H9 (cell line): ENCODE results near the gene MMP10. TPM values are rescaled to one million over a fixed set of nuclear protein-coding genes. Genes with fewer than 3 reads are reported as not detected.

ENCODE experiments used
- DNase-seq: peaks from one replicate; pipeline ENCODE4 v3.0.0-alpha.2; 2017
- H2AFZ ChIP-seq: one replicate; pipeline ENCODE4 v1.6.1; 2013; ENCODE audit warnings: mild to moderate bottlenecking, low read length, control low read depth, moderate library complexity
- H2AK5ac ChIP-seq: 2 replicates; pipeline ENCODE4 v1.6.1; 2013; ENCODE audit warnings: low read length, control low read depth, mixed read lengths; ENCODE audit not compliant: insufficient read length
- H2BK120ac ChIP-seq: one replicate; pipeline ENCODE4 v1.6.1; 2013; ENCODE audit warnings: low read depth, mild to moderate bottlenecking, low read length, control low read depth, inconsistent platforms; ENCODE audit not compliant: poor library complexity, severe bottlenecking
- H2BK12ac ChIP-seq: 2 replicates; pipeline ENCODE4 v1.6.1; 2013; ENCODE audit warnings: low read length, control low read depth, mixed read lengths, low read depth; ENCODE audit not compliant: insufficient read length
- H2BK15ac ChIP-seq: 2 replicates; pipeline ENCODE4 v1.6.1; 2013; ENCODE audit warnings: low read depth, low read length, control low read depth
- H2BK20ac ChIP-seq: one replicate; pipeline ENCODE4 v1.6.1; 2013; ENCODE audit warnings: low read depth, mild to moderate bottlenecking, low read length, control low read depth, inconsistent platforms; ENCODE audit not compliant: poor library complexity, severe bottlenecking
- H2BK5ac ChIP-seq: 2 replicates; pipeline ENCODE4 v1.6.1; 2013; ENCODE audit warnings: low read length, control low read depth, mixed read lengths; ENCODE audit not compliant: insufficient read length
- H3K14ac ChIP-seq: 2 replicates; pipeline ENCODE4 v1.6.1; 2013; ENCODE audit warnings: low read length, control low read depth; ENCODE audit not compliant: insufficient read depth
- H3K18ac ChIP-seq: 2 replicates; pipeline ENCODE4 v1.6.1; 2013; ENCODE audit warnings: low read depth, mild to moderate bottlenecking, mixed read lengths, low read length, control low read depth; ENCODE audit not compliant: insufficient read length
- H3K23ac ChIP-seq: 2 replicates; pipeline ENCODE4 v1.6.1; 2013; ENCODE audit warnings: low read length, control low read depth, mixed read lengths, low read depth; ENCODE audit not compliant: insufficient read length
- H3K23me2 ChIP-seq: 2 replicates; pipeline ENCODE4 v1.6.1; 2013; ENCODE audit warnings: low read depth, mild to moderate bottlenecking, mixed read lengths, low read length, control low read depth; ENCODE audit not compliant: insufficient read length, poor library complexity, severe bottlenecking
- H3K27ac ChIP-seq: 2 replicates; pipeline ENCODE4 v1.5.1; 2013; ENCODE audit warnings: low read length, control low read depth, mixed read lengths, low read depth; ENCODE audit not compliant: insufficient read length
- H3K27me3 ChIP-seq: 2 replicates; pipeline ENCODE4 v1.6.1; 2013; ENCODE audit warnings: low read length, control low read depth, inconsistent platforms; ENCODE audit not compliant: insufficient read depth
- H3K4ac ChIP-seq: 2 replicates; pipeline ENCODE4 v1.6.1; 2013; ENCODE audit warnings: low read depth, mild to moderate bottlenecking, control low read depth, inconsistent platforms, low read length, moderate library complexity
- H3K4me1 ChIP-seq: 2 replicates; pipeline ENCODE4 v1.6.1; 2013; ENCODE audit warnings: low read length, control low read depth, inconsistent platforms; ENCODE audit not compliant: insufficient read depth
- H3K4me2 ChIP-seq: 2 replicates; pipeline ENCODE4 v1.6.1; 2013; ENCODE audit warnings: low read length, control low read depth, mixed read lengths; ENCODE audit not compliant: insufficient read length, insufficient read depth
- H3K56ac ChIP-seq: 2 replicates; pipeline ENCODE4 v1.6.1; 2013; ENCODE audit warnings: low read depth, mild to moderate bottlenecking, mixed read lengths, low read length, control low read depth; ENCODE audit not compliant: insufficient read length
- H3K79me1 ChIP-seq: 2 replicates; pipeline ENCODE4 v1.6.1; 2013; ENCODE audit warnings: low read depth, mild to moderate bottlenecking, moderate library complexity, low read length, control low read depth, inconsistent platforms; ENCODE audit not compliant: insufficient read depth, poor library complexity, severe bottlenecking
- H3K79me2 ChIP-seq: 2 replicates; pipeline ENCODE4 v1.6.1; 2013; ENCODE audit warnings: low read length, control low read depth, inconsistent platforms; ENCODE audit not compliant: insufficient read depth
- H3K9ac ChIP-seq: 2 replicates; pipeline ENCODE4 v1.6.1; 2013; ENCODE audit warnings: low read length, control low read depth, mixed read lengths; ENCODE audit not compliant: insufficient read length; ENCODE audit errors: extremely low read depth
- H3K9me3 ChIP-seq: one replicate; pipeline ENCODE4 v1.6.1; 2013; ENCODE audit warnings: low read depth, low read length, inconsistent platforms; ENCODE audit not compliant: control insufficient read depth
- H3T11ph ChIP-seq: one replicate; pipeline ENCODE4 v1.6.1; 2013; ENCODE audit warnings: mild to moderate bottlenecking, low read length, control low read depth, inconsistent platforms
- H4K20me1 ChIP-seq: one replicate; pipeline ENCODE4 v1.6.1; 2013; ENCODE audit not compliant: control insufficient read depth, insufficient read length, insufficient read depth
- H4K5ac ChIP-seq: 2 replicates; pipeline ENCODE4 v1.6.1; 2013; ENCODE audit warnings: low read depth, mild to moderate bottlenecking, mixed read lengths, low read length, control low read depth; ENCODE audit not compliant: insufficient read length
- H4K8ac ChIP-seq: replicated peaks from 2 replicates; pipeline ENCODE4 v1.6.1; 2013; ENCODE audit warnings: low read length, control low read depth, mixed read lengths, low read depth; ENCODE audit not compliant: insufficient read length
- H4K91ac ChIP-seq: 2 replicates; pipeline ENCODE4 v1.6.1; 2013; ENCODE audit warnings: low read depth, mild to moderate bottlenecking, moderate library complexity, mixed read lengths, low read length, control low read depth; ENCODE audit not compliant: insufficient read length
- H3K27ac Mint-ChIP-seq, 3 experiments: 2 replicates in 2 of 3; 3 replicates in 1 of 3; pipeline ENCODE4 v1.8.0; 2020 to 2021; ENCODE audit warnings: mixed read lengths in 3 of 3, mild to moderate bottlenecking in 1 of 3, moderate library complexity in 1 of 3
- H3K27me3 Mint-ChIP-seq: 2 replicates; pipeline ENCODE4 v1.8.0; 2021; ENCODE audit warnings: low read depth, mild to moderate bottlenecking, moderate library complexity, mixed read lengths
- H3K36me3 Mint-ChIP-seq, 3 experiments: 2 replicates in 2 of 3; 3 replicates in 1 of 3; pipeline ENCODE4 v1.8.0; 2020 to 2021; ENCODE audit warnings: low read depth in 3 of 3, mixed read lengths in 3 of 3; ENCODE audit not compliant: insufficient read depth in 1 of 3
- H3K4me1 Mint-ChIP-seq, 2 experiments: 2 replicates each; pipeline ENCODE4 v1.8.0; 2020; ENCODE audit warnings: mixed read lengths in 2 of 2
- H3K4me3 Mint-ChIP-seq, 2 experiments: 2 replicates in 1 of 2; 3 replicates in 1 of 2; pipeline ENCODE4 v1.8.0; 2020 to 2021; ENCODE audit warnings: mild to moderate bottlenecking in 2 of 2, mixed read lengths in 2 of 2, moderate library complexity in 1 of 2
- H3K9me3 Mint-ChIP-seq, 2 experiments: 2 replicates in 1 of 2; 3 replicates in 1 of 2; pipeline ENCODE4 v1.8.0; 2020; ENCODE audit warnings: mild to moderate bottlenecking in 2 of 2, mixed read lengths in 2 of 2, moderate library complexity in 1 of 2
- CTCF ChIP-seq: fragments of 200-600 bp; sonication (generic); conservative IDR thresholded peaks from 3 replicates; pipeline ENCODE4 v1.8.0; 2021; ENCODE audit warnings: antibody characterized with exemption, mild to moderate bottlenecking
- WGBS: extraction: QIAGEN DNeasy Blood & Tissue Kit; methylation state at CpG from one replicate; pipeline ENCODE4 v1.1.7; 2013; ENCODE audit warnings: missing lambda C conversion rate, low lambda C conversion rate, mixed read lengths; ENCODE audit not compliant: insufficient read length; ENCODE audit errors: extremely low coverage; 5-methylcytosine and 5-hydroxymethylcytosine counted together
- total RNA-seq: library from RNA; stranded (reverse); gene quantifications from 2 replicates; pipeline ENCODE4 v1.2.1, GENCODE V29; 2021

Gene MMP10
- total RNA-seq, 1 experiment from 2014 or later = not detected

DNA sequence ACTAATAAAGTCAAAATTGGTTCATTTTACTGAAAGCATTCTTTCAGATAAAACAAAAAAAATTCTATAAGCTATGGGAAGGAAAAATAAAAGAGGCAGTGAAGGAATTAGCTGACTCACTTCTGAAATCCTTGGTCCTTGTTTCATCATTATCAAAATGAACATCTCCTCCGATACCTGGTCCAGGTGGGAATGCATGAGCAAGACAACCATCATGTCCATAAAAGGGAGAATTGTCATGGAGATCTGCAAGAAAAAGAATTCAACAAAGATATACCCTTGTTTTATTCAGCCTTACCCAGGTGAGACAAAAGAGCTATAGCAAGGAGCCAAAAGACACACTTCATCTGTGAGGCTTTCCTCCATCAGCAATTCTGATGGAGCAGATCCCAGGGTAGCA is 27.2 kb downstream of the MMP10 start:
- no peaks in the 10 kb centered on the region for H3K9me3 ChIP-seq
- no peak overlapping the region for H3T11ph ChIP-seq
- H3K4me2 ChIP-seq = no peak overlapping the region
- no peak overlapping the region for H3K4me3 Mint-ChIP-seq
- no peak overlapping the region for H3K23ac ChIP-seq
- peak overlapping the region in 2 of 3 experiments; percentile 20 to 89; a peak in 3 of 7 replicates for H3K27ac Mint-ChIP-seq
- H3K14ac ChIP-seq = no peak overlapping the region; the same call in 1 of the 2 replicates
- H3K79me1 ChIP-seq = no peaks in the 10 kb centered on the region
- H3K18ac ChIP-seq = no peak overlapping the region
- H2BK15ac ChIP-seq = no peak overlapping the region
- no peaks in the 10 kb centered on the region for H3K27me3 Mint-ChIP-seq
- no peak overlapping the region for H2AFZ ChIP-seq
- no peaks in the 10 kb centered on the region for H3K23me2 ChIP-seq
- H3K79me2 ChIP-seq = no peaks in the 10 kb centered on the region
- H2BK5ac ChIP-seq = no peak overlapping the region
- H4K5ac ChIP-seq = no peak overlapping the region
- H2BK20ac ChIP-seq = no peak overlapping the region
- H3K36me3 Mint-ChIP-seq = peaks cover 0 to 4% (median 0%) of the 10 kb centered on the region in 3 experiments; a peak in 2 of 7 replicates
- H2BK120ac ChIP-seq = peak overlapping the region; percentile 77
- no peaks in the 10 kb centered on the region for H3K9me3 Mint-ChIP-seq
- H4K20me1 ChIP-seq = no peaks in the 10 kb centered on the region
- no peak overlapping the region for H3K27ac ChIP-seq
- TF ChIP-seq CTCF = no peak
- H4K91ac ChIP-seq = no peak overlapping the region
- WGBS = no CpG with 5 or more reads among the region's 1 CpG
- no peak for DNase-seq
- H2AK5ac ChIP-seq = no peak overlapping the region
- peaks cover 25 to 28% of the 10 kb centered on the region in 2 experiments for H3K4me1 Mint-ChIP-seq
- H3K4me1 ChIP-seq = peaks cover 6% of the 10 kb centered on the region; the same call in 1 of the 2 replicates
- H4K8ac ChIP-seq = no peak overlapping the region
- no peak overlapping the region for H3K4ac ChIP-seq
- no peak overlapping the region for H2BK12ac ChIP-seq
- H3K56ac ChIP-seq = no peak overlapping the region
- H3K27me3 ChIP-seq = no peaks in the 10 kb centered on the region
- no peak overlapping the region for H3K9ac ChIP-seq
